ENCODE data around the gene AK9.

DNA sequence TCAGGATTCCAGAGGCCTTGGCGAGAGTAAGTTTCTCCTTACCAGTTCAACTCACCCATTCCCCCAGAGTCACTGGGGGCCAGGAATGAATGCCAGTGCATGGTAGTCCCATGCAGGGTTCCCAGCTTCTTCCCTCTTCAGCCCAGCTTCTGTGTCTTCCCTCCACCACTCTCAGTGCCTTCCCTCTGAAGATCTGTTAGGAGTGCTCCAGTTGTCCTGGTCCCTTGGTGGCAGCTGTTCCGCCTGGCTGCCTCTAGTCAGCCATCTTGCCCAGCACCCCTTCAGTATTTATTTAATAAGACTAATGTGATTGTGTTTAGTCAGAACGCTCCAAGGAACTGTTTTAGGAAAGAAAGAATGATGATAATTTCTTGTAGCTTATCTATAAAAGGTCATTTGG, 23.2 kb upstream of the AK9 start:
- no peak for TF ChIP-seq SUZ12 (IDR thresholded peaks at IDR 0.05)
- no peak for TF ChIP-seq HDGF (IDR thresholded peaks at IDR 0.05; ENCODE audit: borderline replicate concordance)
- TF ChIP-seq FOXK2 (IDR thresholded peaks at IDR 0.05): no peak
- TF ChIP-seq ELF4 (IDR thresholded peaks at IDR 0.05): no peak
